Measurements from ENCODE around the gene GANAB.
"Not testable (repeated sequence)": the region's sequence is repeated elsewhere in the genome, so short reads cannot be mapped to it uniquely, and the experiment has no call there.

Gene GANAB

DNA sequence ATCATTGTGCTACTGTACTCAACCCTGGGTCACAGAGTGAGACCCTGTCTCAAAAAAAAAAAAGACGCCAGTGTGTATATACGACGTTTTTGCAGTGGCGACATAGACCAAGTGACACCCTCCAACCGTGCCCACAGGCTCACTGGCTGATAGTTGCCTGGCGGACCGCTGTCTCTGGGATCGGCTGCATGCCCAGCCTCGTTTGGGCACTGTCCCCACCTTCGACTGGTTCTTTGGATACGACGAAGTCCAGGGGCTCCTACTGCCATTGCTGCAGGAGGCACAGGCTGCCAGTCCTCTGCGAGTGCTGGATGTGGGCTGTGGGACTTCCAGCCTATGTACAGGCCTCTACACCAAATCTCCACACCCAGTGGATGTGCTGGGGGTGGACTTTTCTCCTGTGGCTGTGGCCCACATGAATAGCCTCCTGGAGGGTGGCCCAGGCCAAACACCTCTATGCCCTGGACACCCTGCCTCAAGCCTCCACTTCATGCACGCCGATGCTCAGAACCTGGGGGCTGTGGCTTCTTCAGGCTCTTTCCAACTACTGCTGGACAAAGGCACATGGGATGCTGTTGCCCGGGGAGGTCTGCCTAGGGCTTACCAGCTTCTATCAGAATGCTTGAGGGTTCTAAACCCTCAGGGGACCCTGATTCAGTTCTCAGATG is 20.0 kb upstream of the GANAB start:
- DNase-seq, result no peak

DNA sequence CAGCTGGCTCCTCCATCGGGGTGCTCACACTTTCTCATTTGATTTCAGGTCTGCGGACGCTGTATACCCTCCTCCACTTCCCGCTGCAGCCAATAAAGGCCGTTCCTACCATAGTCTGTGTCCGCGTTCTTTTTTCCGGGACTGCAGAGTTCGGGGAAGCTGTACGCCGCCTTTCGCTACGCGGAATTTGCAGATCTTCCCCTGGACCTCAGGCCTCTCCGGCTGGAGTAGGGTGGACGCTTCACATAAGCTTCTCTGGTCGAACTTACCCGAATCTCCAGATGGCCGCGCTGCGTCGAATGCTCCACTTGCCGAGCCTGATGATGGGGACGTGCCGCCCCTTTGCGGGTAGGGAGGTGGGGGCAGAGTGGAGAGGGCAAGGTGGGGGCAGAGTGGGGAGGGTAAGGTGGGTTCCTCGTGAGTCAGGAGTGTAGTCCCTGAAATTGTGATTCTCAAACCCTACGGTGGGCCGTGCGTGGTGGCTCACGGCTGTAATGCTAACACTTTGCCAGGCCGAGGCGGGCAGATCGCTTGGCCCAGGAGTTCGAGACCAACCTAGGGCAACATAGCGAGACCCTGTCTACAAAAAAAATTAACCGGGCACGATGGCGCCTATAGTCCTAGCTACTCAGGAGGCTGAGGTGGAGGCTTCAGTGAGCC is 19.3 kb upstream of the GANAB start:
- peak; percentile 61 for DNase-seq

GRCh38 chr11:62665075-62665598 is 18.7 kb upstream of the GANAB start, which contains the start of the genes C11orf98 and CSKMT:
C11orf98 (minus strand) TSS chr11:62665210; CDS start chr11:62665169, 41 bp downstream.
CSKMT (plus strand) TSS chr11:62665312; CDS start chr11:62665880, 568 bp downstream.
- peak; percentile 92 for DNase-seq

- DNase-seq, result peak; percentile 35
These were observed 18.1 kb upstream of the GANAB start for GRCh38 chr11:62664405-62665074.

GRCh38 chr11:62656796-62657429 is 10.5 kb upstream of the GANAB start:
- no peak for DNase-seq

DNA sequence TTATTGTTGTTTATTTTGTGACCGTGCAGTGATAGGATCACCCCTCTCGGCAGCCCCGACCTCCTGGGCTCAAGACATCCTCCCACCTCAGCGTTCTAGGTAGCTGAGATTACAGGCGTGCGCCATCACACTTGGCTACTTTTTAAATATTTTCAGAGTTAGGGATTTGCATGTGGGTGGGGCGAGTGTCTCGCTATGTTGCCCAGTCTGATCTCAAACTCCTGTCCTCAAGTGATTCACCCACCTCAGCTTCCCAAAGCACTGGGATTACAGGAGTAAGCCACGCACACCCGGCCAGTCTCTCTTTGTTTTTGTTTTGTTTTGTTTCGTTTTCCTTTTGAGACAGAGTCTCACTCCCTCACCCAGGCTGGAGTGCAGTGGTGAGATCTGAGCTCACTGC is 7.9 kb upstream of the GANAB start:
- no peak for DNase-seq

DNA sequence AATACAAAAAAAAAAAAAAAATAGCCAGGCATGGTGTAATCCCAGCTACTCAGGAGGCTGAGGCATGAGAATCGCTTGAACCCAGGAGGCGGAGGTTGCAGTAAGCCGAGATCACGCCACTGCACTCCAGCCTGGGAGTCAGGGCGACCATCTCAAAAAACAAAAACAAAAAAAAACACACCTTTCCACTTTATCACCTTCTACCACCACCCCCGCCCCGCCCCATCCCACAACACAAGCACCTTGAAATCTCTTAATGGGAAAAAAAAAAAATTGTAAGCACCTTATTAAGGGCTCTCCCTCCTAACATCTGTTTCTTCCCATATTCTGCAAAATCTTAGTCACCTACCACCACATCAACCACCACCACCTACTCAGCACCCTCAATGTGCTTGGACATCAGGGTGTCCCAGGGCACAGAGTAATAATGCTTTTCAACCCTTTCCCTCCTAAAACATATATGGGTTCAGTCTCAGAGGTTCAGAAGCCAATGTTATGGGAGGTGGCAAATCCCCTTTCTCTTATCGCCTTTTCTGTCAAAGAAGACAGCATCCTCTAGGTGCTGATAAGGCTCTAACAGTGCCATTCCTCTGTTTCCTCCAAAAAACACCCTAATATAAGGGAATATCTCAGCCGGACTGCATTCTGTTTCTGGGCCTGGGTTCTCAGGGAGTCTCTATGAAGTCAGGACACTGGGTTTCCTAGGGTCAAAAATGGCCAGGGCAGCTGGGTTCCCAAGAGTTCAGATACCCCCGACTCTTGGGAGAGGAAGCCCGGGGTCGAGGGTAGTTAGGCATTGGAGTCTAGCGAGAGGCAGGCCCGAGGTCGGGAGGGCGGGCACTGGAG is 6.0 kb upstream of the GANAB start:
- no peak for DNase-seq

DNA sequence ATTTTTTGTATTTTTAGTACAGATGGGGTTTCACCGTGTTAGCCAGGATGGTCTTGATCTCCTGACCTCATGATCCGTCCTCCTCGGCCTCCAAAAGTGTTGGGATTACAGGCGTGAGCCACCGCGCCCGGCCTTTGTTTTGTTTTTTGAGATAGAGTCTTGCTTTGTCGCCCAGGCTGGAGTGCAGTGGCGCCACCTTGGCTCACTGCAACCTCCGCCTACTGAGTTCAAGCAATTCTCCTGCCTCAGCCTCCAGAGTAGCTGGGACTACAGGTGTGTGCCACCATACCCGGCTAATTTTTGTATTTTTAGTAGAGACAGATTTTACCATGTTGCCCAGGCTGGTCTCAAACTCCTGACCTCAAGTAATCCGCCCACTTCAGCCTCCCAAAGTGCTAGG is 3.9 kb upstream of the GANAB start:
- not testable (repeated sequence) for DNase-seq

DNA sequence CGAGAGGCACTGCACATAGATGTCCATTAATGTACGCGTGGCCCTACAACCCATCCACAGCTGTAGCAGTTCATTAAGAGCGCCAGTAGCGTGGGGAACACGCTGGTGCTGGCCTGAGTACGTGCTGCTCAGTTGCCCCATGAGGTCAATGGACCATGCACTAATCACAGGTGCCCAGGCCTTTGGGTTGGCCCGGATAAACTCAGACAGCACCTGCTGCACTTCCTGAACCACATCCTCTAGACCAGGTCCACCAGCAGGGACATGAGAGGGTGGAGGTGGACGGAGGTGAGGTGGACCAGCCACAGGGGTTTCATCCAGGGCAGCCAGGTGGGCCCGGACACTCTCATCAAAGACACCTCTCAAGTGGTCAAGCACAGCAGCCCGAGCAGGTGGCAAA is 3.1 kb upstream of the GANAB start:
- DNase-seq, result no peak

DNA sequence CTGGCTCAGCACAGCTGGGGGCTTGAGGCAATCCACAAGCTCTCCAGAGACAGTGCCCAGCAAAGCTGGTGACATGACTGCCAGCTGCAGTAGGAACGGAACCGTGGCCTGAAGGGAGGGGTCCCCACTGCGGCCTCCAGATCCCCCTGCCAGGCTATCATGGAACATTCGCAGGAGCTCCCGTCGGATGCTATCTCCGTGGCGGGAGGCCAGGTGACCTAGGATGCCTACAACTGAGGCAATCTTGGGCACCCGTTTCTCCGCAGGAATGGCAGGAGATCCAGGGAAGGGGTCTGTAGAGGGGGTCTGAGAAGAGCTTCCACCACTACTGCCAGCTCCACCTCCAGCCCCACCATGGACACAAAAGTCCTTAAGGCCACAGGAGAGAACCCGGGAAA is 2.6 kb upstream of the GANAB start:
- no peak for DNase-seq

- DNase-seq, result no peak
These were observed 2.0 kb upstream of the GANAB start for GRCh38 chr11:62648185-62648966.

GRCh38 chr11:62647609-62648005 is 1.2 kb upstream of the GANAB start:
- no peak for DNase-seq

GRCh38 chr11:62646825-62647608 is 604 bp upstream of the GANAB start:
- DNase-seq, result no peak

DNA sequence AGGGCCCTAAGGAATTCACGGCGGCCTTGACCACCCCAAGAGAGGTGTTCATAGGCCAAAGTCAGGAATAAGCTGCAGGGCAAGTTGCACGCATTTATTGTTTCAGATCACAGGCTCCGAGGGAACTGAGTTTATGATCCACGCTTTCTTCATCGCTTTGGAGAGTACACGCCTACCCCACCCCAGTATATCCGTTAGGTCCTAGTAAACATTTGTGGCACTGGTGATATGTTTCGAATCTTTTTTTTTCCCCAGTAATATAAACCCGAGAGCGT is 805 bp downstream of the GANAB start:
- no peak for DNase-seq

GRCh38 chr11:62644220-62644619 is 2.2 kb downstream of the GANAB start:
- no peak for DNase-seq

- no peak for DNase-seq
These were observed 13.9 kb downstream of the GANAB start for GRCh38 chr11:62632492-62632891.

DNA sequence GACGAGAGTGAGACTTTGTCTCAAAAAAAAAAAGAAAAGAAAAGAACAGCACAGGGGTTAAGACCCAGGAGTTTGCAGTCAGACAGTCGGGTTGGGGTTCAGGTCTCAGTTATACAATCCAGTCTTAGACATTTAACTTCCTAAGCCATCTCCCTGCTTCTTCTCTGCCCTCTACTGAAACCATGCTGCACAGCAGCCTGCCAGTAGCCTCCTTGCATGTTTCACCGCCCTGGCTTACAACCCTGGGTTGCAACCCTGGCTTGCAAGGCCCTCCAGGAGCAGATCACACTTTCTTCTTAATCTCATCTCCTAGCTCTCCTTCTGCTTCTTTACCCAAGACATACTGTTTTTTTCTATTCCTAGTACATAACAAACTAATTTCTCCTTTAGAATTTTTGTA is 18.7 kb downstream of the GANAB start:
- DNase-seq, result no peak

GRCh38 chr11:62622476-62623089 is 23.8 kb downstream of the GANAB start:
- DNase-seq, result no peak

- DNase-seq, result peak; percentile 99
These were observed 24.6 kb downstream of the GANAB start, which contains the start of gene B3GAT3 for GRCh38 chr11:62621567-62622470. B3GAT3 (minus strand) TSS chr11:62621986; CDS start chr11:62621947, 39 bp downstream.
